ENCODE data around the gene ECE1.

Gene ECE1

DNA sequence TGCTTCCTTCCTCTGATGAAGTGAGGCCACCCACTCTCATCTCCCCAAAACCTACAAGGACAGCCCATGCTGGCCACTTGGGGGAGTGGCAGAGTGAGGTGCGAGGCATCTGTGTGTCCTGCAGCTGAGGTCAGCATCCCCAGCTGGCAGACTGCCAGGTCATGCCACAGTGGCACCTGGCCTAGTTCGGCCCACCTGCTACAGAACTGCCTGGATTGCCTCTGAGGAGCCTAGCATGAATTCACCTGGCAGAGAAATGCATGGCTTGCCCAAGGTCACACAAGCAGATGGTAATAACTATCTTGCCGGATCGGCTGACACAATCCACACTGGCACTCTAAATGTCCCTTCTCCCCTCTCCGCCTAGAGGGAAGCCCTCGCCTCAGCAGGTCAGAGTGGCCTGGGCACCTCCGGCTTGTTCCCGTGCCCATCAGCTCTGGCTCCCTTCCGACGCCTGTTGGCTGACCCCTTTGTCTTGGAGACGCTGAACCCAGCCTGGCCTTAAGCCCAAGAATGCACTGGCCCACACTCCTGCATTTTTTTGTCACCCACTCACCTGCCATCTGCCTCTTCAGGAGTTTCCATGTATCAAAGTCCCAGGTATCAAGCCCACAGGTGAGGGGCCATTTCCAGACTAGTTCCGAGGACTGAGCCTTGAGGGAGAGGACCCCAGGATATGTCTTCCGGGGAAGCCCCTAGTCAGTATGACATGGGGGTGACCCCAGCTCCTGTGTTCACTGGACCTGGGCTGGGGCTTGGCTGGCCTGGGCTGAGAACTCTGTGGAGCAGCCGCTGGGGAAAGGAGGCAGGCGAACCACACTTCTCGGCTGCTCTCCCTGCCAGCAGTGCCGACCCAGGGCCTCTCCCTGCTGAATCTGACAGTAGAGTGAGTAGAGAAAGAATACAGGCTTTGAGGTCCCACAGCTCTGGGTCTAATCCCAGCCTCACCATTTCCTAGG is 21.7 kb downstream of the ECE1 start:
- no peak overlapping the region for H3K4me3 ChIP-seq (ENCODE audit: low read depth, low read length)
- TF ChIP-seq, protein P1, sequence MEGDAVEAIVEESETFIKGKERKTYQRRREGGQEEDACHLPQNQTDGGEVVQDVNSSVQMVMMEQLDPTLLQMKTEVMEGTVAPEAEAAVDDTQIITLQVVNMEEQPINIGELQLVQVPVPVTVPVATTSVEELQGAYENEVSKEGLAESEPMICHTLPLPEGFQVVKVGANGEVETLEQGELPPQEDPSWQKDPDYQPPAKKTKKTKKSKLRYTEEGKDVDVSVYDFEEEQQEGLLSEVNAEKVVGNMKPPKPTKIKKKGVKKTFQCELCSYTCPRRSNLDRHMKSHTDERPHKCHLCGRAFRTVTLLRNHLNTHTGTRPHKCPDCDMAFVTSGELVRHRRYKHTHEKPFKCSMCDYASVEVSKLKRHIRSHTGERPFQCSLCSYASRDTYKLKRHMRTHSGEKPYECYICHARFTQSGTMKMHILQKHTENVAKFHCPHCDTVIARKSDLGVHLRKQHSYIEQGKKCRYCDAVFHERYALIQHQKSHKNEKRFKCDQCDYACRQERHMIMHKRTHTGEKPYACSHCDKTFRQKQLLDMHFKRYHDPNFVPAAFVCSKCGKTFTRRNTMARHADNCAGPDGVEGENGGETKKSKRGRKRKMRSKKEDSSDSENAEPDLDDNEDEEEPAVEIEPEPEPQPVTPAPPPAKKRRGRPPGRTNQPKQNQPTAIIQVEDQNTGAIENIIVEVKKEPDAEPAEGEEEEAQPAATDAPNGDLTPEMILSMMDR (IDR thresholded peaks at IDR 0.05; ENCODE audit: low read depth, low read length, missing control alignments) = no peak
- H3K36me3 ChIP-seq (replicated peaks) = peaks cover 53% of the 10 kb centered on the region
- in situ Hi-C loops (cut with HindIII; ENCODE audit: low pct_ligation_motif_present, low sequenced_read_pairs) = no loop called here
- no peaks in the 10 kb centered on the region for H3K27me3 ChIP-seq (replicated peaks)
- DNase-seq = no peak
- H3K27ac ChIP-seq = no peak overlapping the region

- DNase-seq = peak; percentile 33
- in situ Hi-C loops (cut with HindIII; ENCODE audit: low pct_ligation_motif_present, low sequenced_read_pairs) = no loop called here
- Histone ChIP-seq H3K27me3 (replicated peaks) (no peaks in the 10 kb centered on the region), H3K4me3 (ENCODE audit: low read depth, low read length) (no peak overlapping the region), H3K36me3 (replicated peaks) (peaks cover 52% of the 10 kb centered on the region), H3K27ac (peak overlapping the region; percentile 4)
- TF ChIP-seq, protein P1 (IDR thresholded peaks at IDR 0.05; ENCODE audit: low read depth, low read length, missing control alignments) = no peak
Measured at GRCh38 chr1:21267191-21268077, 22.8 kb downstream of the ECE1 start.

DNA sequence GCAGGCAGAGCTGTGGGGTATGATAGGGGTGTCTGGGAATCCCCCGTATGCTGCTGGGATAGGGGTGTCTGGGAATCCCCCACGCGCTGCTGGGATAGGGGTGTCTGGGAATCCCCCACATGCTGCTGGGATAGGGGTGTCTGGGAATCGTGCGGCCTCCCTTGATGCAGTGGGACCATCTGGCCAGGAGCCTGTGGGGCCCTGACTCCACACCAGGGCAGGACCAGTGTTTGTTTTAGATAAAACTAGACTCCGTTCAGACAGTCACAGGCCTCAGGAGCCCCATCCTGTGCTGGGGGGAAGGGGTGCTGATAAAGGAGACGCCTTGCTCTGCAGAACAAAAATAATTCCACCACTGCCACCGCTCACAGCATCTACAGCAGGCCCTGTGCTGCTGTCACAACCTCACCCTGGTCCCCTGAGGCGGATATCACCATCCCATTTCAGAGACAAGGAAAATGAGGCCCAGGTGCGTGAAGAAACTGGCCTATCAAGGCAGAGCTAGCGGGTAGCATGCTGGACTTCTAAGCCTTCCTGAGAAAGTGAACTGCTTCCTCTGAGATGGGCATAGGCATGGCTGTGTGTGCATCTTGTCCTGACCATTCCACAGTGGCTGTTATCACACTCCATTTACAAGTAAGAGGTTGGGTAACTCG is 24.0 kb downstream of the ECE1 start:
- peak; percentile 57 for DNase-seq
- Histone ChIP-seq H3K4me3 (ENCODE audit: low read depth, low read length) (no peak overlapping the region), H3K27me3 (replicated peaks) (no peaks in the 10 kb centered on the region), H3K27ac (peak overlapping the region; percentile 67), H3K36me3 (replicated peaks) (peaks cover 41% of the 10 kb centered on the region)
- TF ChIP-seq, protein P1 (IDR thresholded peaks at IDR 0.05; ENCODE audit: low read depth, low read length, missing control alignments) = no peak
- in situ Hi-C loops (cut with HindIII; ENCODE audit: low pct_ligation_motif_present, low sequenced_read_pairs) = no loop called here

GRCh38 chr1:21265644-21266043 is 24.6 kb downstream of the ECE1 start:
- no peak for DNase-seq
- Histone ChIP-seq H3K36me3 (replicated peaks) (peaks cover 35% of the 10 kb centered on the region), H3K27me3 (replicated peaks) (no peaks in the 10 kb centered on the region), H3K4me3 (ENCODE audit: low read depth, low read length) (no peak overlapping the region), H3K27ac (peak overlapping the region; percentile 67)
- TF ChIP-seq, protein P1 (IDR thresholded peaks at IDR 0.05; ENCODE audit: low read depth, low read length, missing control alignments) = no peak
- in situ Hi-C loops (cut with HindIII; ENCODE audit: low pct_ligation_motif_present, low sequenced_read_pairs) = no loop called here

DNA sequence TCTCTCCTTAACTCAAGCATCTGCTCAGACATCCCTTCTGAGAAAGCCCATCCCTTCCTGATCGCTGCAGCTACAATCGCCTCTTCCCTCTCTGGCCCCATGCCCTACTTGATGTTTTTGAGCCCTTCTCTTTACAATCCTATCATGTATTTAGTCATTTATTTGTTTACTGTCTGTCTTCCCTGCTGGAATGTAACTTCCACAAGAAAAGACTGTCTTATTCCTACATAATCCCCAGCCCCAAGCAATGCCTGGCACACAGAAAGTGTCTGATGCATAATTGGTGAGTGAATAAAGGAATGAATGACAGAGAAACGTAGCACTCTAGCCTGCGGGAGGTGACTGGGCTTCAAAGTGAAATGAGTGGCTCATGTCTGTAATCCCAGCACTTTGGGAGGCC is 25.4 kb downstream of the ECE1 start:
- peak; percentile 66 for DNase-seq
- Histone ChIP-seq H3K4me3 (ENCODE audit: low read depth, low read length) (no peak overlapping the region), H3K27me3 (replicated peaks) (no peaks in the 10 kb centered on the region), H3K27ac (peak overlapping the region; percentile 67), H3K36me3 (replicated peaks) (peaks cover 36% of the 10 kb centered on the region)
- TF ChIP-seq, protein P1 (IDR thresholded peaks at IDR 0.05; ENCODE audit: low read depth, low read length, missing control alignments) = no peak
- in situ Hi-C loops (cut with HindIII; ENCODE audit: low pct_ligation_motif_present, low sequenced_read_pairs) = loop anchor here (5.0 kb wide), 1 partner anchor 72 kb away; no protein-coding TSS in a partner anchor

Data from brain microvascular endothelial cell (primary cell).